ENCODE measurements around the gene CCDC54.
"Not testable (repeated sequence)": the region's sequence is repeated elsewhere in the genome, so short reads cannot be mapped to it uniquely, and the experiment has no call there.

CCDC54 gene

DNA sequence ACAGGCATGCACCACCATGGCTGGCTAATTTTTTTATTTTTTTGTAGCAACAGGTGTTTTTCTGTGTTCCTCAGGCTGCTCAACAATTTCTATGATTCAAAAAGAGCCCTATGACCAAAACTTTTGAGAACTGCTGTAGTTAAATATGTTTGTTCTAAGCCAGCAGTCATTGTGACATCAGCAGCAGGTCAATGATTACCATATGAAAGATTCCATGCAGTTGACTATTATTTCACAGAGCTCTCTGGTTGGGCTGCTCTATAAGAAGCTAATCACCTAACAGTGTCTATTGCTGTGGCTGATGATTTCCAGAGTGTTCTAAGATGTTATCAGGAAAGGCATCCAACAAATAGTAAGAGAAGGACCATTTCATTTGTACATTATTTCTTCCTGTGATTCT, at the start of gene CCDC54:
Gene CCDC54, plus strand, starts transcription at position 289 of the 400 bp plus-strand sequence. CDS start 149 bp downstream, outside the sequence.
- no peak for DNase-seq (ENCODE audit: low read depth)

DNA sequence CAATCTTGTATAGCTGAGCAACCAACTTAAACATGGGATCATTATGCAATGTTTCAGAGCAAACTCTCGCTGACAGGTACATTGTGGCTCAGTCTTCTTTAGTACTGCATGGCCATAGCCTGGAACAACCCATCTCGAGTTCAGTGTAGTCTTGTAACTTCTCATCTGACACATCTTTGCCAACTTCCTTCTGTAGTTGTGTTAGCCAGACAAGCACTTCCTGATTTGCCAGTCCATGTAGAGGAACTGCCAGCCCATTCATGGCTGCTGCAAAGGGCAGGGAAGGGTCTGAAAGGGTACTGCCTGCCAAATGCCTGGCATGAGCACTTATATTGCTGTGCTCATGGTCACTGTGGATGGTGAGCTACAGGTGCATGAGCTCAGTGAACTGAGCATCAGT, 49.2 kb upstream of the CCDC54 start:
- no peak for DNase-seq (ENCODE audit: low read depth)

DNA sequence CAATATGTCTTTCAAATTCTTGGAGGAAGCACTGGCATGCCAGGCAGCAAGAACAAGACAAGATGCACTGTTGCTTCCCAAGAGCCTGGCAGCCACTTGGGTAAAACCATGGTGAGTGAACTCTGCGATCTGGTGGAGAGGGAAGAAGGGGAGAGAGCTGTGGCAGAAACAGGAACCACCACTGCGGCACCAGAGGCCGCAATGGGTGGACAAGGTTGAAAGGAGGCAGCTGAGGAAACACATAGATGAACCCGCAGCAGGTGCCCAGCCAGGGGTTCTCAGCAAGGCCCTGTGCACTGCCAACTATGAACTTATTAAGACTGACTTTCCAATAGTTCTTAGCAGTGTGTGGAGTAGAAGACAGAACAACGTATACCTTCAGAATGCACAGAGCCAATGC, 48.2 kb upstream of the CCDC54 start:
- DNase-seq (ENCODE audit: low read depth), result no peak

DNA sequence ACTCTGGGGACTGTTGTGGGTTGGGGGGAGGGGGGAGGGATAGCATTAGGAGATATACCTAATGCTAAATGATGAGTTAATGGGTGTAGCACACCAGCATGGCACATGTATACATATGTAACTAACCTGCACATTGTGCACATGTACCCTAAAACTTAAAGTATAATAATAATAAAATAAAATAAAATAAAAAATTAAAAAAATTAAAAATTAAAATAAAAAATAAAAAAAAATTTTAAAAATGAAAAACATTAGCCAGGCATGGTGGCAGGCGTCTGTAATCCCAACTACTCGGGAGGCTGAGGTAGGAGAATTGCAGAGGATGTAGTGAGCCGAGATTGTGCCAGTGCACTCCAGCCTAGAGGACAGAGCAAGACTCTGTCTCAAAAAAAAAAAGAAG, 37.5 kb upstream of the CCDC54 start:
- not testable (repeated sequence) for DNase-seq (ENCODE audit: low read depth)

DNA sequence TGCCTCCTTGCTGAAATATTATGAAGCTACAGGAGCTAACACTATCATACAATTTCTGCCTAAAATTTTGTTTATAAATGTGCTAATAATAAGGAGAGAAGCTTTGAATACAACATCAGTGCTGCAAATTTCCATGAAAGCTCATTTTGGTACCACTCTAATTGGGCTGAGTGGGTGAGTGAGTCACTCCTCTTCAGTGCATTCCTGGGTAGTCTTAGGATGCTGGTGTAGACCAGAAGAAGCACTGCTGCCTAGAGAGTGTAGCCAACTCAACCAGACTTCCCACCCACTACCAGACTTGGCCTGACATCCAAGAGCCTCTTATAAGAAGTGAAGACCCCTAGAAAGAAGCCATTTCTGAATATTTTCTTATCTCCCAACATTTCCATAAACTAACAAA, 32.5 kb upstream of the CCDC54 start:
- DNase-seq (ENCODE audit: low read depth), result no peak

DNA sequence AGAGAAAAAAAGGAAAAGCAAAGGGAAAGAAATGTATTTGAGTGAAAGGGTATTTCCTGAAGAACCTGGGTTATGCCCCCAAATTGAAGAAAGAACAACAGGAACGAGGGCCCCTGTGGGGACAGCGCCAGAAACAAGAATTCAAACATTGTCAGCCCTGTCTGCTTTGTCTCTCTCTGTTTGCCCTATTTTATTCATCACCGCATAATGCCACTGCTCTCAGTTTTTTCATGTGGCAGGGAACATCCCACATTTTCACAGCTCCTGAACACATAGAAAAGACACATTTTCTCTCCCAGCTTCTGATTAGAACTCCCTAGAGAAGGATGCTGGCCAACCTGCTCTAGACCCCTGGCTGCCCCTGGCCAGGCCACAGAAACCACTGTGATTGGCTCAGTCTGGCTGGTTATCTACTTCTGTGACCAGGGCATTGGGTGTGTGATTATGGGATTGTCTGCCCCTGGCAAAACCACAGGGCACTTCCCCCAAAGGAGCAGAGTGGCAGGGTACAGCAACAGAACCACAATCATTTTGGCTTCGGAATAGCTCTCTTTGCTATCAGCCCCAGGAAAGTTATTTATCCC, 31.3 kb upstream of the CCDC54 start:
- DNase-seq (ENCODE audit: low read depth), result no peak

DNA sequence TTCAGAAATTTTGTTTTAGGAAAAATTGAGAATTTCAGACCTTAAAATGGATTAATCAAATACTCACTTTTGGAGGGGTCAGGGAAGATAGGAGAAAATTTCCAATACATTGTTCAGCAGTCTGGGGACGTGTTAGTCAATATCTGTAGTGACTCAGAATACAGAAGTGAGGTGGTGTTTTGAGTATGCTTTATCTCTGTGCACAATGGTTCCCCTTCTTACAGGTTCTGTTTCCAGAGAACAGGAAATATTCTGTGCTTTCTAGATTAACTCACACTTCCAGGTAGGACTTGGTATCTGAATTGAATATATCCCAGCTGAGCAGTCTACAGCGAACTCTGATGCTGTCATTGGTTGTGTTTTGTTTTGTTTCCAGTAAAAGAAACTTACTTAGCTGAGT, 30.7 kb upstream of the CCDC54 start:
- DNase-seq (ENCODE audit: low read depth), result no peak

DNA sequence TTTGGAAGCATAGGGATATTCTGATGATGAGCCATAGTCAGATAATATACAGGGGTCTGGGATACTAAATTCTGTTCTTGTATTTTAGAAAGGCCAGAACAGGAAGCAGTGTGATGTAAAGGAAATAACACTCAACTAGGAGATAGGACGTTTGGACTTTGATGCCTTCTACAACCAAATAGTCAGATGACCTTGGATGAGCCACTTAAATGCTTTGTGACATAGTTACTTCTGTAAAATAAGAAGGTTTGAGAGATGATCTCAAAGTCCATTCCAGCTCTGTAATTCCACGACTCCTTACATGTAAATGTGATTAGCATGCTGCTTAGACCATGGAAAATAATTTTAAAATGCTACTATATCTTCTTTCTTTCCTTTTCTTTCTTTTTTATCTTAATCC, 29.5 kb upstream of the CCDC54 start:
- no peak for DNase-seq (ENCODE audit: low read depth)

DNA sequence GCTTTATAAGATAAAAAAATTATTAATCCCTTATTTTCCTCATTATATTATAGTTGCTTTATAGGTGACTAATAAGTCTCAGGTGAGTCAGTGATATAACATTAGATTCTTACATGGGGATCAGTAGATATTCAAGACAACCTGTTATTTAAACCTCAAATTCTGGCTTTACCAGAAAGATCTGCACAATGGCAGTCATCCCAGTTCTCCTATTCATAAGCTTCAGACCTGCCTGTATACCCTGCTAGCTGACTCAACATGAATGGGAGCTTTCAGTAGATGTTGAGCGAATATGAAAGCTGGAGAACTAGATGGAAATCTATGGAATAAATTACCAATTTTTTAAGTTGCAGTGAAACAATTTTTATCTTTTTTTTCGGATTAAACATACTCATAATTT, 20.5 kb upstream of the CCDC54 start:
- no peak for DNase-seq (ENCODE audit: low read depth)

DNA sequence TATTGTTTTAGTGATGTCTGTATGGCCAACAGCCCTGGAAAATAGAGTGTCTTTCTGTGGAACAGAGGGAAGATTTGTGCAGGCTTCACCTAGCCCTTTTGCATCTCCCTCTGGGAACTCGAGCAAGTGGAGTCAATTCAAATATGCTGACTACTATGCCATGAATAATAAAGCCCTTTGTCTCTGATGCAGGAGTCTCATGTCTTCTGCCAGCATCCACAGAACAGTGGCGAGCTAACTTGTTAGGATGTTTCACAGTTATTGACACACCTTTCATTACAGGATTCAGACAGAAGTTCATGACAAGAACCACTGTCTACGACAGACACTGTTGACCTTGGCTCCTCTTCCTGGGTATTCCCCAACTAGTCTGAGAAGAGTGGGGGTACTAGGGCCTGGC, 15.6 kb upstream of the CCDC54 start:
- no peak for DNase-seq (ENCODE audit: low read depth)

DNA sequence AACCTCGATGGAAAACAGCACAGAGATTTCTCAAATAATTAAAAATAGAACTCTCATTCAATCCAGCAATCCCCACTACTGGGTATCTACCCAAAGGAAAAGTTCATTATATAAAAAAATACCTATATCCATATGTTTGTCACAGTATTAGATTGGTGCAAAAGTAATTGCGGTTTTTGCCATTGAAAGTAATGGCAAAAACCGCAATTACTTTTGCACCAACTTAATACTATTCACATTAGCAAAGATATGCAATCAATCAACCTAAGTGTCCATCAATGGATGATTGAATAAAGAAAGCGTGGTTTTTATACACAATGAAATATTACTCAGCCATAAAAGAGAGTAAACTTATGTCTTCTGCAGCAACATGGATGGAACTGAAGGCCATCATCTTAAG, 12.2 kb upstream of the CCDC54 start:
- DNase-seq (ENCODE audit: low read depth), result no peak

DNA sequence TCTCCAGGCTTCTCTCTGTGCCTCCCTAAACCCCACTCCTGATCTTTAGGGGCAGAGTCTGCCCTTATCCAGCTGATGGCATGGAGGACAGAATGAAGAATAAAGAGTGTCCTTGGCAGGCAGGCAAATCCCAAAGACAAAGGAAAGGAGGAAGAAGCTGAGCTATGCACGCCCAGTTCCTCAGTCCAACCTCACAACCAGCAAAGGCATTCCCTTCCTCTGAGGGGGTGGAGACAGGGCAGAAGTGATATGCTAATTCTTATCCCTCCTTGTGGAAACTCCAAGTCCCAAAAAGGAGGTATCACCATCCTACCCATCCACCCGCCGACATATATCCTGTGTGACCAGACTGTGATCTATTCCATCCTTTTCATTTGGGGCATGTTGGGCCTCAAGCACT, 10.5 kb upstream of the CCDC54 start:
- no peak for DNase-seq (ENCODE audit: low read depth)

DNA sequence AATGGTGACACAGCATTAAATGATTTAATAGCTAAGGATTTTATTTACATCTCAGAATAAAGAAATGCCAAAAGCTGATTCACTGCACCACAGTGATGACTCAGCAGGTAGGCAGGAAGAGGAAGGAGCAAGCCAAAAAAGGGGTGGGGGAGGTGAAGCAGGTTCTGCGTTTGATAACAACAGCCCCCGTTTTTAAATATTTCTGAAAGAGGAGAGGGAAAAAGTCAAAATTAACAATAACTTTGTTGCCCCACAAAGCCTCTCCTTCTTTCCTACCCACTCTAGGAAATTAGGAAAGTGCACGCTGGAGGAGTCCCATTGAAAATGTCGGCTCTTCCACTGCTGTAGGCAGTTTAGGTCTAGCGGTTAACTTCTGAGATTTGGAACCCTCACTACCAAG, 9.9 kb upstream of the CCDC54 start:
- DNase-seq (ENCODE audit: low read depth), result peak; percentile 39

DNA sequence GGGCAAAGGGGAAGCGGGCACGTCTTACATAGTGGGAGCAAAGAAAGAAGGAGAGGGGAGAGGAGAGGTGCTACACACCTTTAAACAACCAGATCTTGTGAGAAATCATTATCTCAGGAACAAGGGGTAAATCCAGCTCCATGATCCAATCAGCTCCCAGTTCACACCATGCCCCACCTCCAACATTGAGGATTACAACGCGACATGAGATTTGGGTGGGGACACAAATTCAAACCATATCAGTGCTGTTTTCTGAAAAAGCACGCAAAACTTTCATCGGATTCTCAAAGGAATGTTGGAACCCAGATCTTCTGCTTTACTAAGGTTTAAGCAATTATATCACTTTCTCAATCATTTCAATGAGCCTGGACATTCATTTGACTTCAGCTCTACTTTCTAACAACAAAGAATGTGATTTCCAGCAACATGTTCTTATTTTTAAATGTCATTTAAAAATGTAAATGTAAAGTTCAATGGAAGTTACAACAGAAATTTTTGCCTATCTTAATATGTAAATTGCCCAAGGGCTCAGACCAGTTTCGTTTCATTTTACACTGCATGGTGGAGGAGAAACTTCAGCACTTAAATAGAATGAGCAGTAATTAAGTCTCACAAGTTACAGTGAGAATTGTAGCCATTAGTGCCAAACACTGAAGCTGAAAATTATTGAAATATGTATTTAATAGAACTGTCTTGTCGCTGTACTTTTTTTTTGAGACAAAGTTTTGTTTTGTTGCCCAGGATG, 8.4 kb upstream of the CCDC54 start:
- DNase-seq (ENCODE audit: low read depth), result no peak

DNA sequence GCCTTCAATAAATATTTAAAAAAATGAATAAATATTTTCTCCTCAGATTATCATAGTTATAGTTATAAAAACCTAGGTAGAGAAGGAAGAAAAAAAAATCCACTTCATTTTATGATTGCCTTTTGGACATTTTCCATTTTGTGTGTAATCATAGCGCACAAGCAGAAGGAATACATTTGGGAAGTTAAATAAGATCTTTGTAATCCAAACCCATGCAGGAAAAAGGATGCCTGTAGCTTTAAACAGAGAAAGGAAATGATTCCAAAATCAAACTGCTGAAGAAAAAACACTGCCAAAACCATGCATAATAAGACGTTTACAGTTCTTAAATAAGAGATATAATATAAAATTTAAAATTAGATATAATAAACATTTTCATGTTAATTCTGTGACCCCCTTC, 7.4 kb upstream of the CCDC54 start:
- DNase-seq (ENCODE audit: low read depth), result no peak

DNA sequence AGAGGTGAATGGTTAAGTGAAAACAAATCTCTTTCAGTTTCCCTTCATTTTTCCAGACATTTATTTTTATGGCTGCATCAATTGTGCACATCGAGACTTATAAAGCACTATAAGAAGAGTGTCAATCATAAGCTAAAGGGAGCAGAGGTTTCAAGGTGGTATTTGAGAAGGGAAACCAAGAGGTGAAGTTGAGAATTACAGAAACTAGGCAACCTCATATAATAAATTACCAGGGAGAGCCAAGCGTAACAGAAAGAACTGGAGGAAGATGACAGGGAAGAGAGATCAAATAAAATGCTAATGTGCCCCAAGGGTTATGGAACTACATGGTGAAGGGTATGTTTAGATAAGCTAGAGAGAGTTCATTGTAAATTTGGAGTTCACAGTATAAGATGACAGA, 6.3 kb upstream of the CCDC54 start:
- no peak for DNase-seq (ENCODE audit: low read depth)

DNA sequence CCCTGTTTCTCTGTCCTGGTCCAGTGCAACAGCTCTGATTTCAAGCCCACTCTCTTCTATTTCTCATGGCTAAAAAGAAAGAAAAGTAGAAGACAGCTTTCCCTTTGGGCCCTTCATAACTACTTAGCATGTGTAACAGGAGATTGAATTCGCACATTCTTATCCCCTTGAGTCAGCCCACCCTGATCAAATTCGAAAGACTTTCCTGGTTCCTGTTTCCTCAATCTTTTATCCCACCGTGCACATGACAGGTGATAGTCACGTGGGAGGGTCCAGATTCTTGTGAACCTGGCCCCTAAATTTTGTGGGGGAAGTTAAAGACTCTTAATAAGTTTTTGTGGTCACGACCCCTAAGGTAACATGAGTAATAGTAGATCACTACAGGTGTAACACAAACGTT, 4.7 kb upstream of the CCDC54 start:
- no peak for DNase-seq (ENCODE audit: low read depth)

DNA sequence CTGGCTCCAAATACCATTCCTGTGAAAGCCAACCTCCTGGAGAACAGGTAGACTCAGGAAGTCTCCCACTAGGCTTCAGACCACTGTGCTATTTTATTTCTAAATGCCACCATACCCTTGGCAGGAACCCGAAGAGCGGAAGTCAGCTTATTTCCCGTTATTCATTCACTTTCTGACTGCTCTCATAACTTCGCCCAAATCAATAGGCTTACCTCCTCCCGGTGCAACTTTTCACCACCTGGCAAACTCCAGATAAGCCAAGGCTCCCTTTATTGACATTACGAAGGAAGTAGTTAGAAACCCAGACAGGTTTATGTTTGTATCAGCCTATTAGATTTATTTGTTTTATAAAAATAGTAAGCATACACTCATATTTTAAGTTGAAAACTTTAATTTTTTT, 3.3 kb upstream of the CCDC54 start:
- DNase-seq (ENCODE audit: low read depth), result no peak

DNA sequence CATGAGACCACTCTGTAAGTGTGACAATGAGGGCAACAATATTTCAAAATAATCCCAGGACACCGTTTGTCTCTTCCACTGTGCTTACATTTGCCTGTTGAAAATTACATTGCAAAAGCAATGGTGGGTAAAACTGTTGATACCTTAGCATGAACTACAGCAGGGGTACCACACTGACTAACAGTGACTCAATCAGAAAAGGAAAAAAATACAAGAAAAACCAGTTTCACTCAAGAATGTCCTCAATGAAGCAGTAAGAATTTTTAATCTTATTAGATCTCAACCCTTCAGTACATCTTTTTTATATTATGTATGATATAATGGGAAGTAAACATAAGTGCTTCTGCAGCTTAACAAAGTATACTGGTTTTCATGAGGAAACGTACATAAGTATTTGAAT, 1.6 kb upstream of the CCDC54 start:
- no peak for DNase-seq (ENCODE audit: low read depth)

DNA sequence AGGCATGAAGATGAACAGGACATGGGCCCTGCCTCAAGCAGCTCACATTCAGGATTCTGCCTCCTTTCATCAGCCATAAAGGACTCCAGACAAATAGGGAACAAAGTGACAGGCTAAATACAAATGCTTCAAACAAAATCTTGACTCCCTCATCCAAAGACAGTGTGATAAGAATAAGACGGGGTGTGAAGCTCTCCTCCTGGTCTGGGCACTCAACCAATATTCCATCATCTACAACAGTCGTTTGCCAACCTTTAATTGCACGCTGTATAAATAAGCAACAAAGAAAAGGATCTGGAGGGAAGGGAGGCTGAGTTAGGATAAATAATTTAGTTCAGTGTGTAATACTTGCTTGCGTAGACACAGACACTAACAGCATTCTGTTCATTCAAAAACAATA, 5.4 kb downstream of the CCDC54 start:
- DNase-seq (ENCODE audit: low read depth), result no peak

DNA sequence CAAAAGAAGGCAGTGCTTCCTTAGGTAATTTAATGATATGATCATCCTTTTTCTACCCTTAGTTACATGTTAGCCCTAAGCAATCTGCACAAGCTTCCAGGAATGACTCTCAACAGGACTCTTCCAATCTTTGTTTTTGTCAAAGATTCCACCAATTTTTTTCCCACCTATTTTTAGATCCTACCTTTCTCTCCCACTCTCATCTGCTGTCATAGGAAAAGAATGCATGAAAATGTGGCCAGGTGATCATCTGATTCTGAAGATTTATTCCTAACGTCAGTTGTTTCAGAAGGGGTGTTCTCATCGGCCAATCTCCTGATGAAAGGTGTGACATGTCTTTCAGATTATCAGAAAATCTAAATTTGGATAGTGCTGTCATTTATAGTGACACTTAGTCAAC, 7.2 kb downstream of the CCDC54 start:
- no peak for DNase-seq (ENCODE audit: low read depth)

DNA sequence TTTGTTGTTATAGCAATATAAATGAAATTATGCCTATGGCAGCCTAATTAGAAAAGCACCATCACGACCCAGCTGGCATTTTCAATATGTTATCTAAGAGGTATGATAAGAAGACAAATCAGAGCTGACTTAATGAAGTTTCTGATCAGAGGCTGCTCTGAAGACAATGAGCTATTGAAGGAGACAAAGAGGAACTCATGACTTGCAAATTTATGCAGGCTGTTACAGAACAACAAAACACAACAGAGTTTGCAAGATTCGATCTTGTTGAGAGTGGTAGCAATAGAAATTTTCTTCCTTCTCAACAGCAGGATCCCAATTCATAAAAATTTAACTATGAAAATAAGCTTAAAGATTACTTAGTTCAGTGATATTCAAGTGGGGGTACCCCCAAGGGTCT, 7.7 kb downstream of the CCDC54 start:
- no peak for DNase-seq (ENCODE audit: low read depth)

DNA sequence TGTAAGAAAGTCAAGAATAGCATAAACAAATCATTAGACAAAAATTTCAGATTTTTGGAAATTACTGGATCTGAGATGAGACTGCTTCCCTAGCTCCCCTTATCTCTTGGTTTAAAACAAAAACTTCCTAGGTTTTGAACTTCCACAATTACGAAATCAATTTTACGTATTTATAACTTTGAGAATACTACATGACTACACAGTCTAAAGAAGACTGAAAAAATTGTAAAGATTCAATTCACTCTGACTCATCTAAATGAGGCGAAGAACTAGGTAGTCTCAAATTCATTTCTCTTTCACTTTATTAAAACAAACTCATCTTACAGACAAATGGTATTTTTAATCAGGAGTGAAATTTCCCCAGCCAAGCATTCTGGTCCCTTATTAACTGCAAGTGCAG, 10.3 kb downstream of the CCDC54 start:
- no peak for DNase-seq (ENCODE audit: low read depth)

DNA sequence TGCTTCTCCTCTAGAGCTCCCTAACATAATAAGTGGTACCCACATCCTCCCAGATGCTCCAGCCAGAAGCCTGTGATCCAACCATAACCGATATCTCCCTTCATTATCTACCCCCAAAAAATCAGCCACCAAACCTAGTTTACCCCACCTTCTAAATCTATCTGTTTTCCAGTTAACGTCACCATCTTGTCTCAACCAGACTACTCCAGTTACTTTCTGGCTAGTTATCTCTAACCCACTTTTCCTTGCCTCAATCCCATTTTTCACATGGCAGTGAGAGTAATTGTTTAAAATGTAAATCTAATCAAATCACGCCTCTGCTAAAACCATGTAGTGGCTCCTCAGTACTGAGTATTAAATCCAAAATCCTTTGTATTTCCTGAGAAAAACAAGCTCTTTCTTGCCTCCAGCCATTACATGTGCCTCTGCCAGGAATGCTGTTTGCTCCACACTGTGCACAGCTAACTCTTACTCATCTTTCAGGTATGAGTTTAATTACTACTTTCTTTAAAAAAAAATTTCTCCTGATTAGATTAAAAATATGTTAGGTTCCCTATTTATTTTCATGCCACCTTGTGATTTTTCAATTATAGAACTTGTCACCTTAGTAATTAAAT, 15.4 kb downstream of the CCDC54 start:
- no peak for DNase-seq (ENCODE audit: low read depth)
